HCT116 (cell line): ENCODE results near the gene CRTC3. TPM values are rescaled to one million over a fixed set of nuclear protein-coding genes. Genes with fewer than 3 reads are reported as not detected.

Source experiments
- ATAC-seq: fragments of 200-7000 bp; cut with Tn5 transposase; 2 replicates; pipeline ENCODE4 v1.9.1; 2020; ENCODE audit warnings: mild to moderate bottlenecking, moderate library complexity
- BruUV-seq: library from RNA; stranded (reverse); fragments of 400-500 nt; replicated peaks from 2 replicates; lab custom pipeline; 2021; lab: Mats Ljungman, UMichigan
- CTCF ChIA-PET: fragments of 300-600 bp; sonication (Branson Sonifier 250); formaldehyde crosslinking; loops from one replicate; lab custom pipeline; 2021; ENCODE audit warnings: antibody characterized with exemption; lab: Charles Lee
- POLR2A ChIA-PET: fragments of 300-600, 350-600 bp; sonication (Branson Sonifier 250); formaldehyde crosslinking; loops from one replicate; lab custom pipeline; 2021; ENCODE audit warnings: antibody characterized with exemption; lab: Charles Lee
- RAD21 ChIA-PET, 2 experiments: fragments of 300-600 bp; sonication (Branson Sonifier 250); formaldehyde crosslinking; loops; one replicate each; lab custom pipeline; 2023; ENCODE audit warnings: low total read pairs in 2 of 2; ENCODE audit not compliant: uncharacterized antibody in 2 of 2, unreplicated experiment in 2 of 2, low non-redundant PET in 1 of 2; lab: Charles Lee
- DNase-seq: peaks from one replicate; pipeline ENCODE4 v3.0.0-alpha.2; 2010; ENCODE audit warnings: low read depth, low spot score
- H2AFZ ChIP-seq: fragments of 200-600 bp; shearing (Covaris generic), sonication (generic); 2 replicates; pipeline ENCODE4 v1.6.1; 2017; ENCODE audit warnings: low read depth, mixed run types, mixed read lengths, antibody characterized with exemption, low read length; ENCODE audit not compliant: poor library complexity, severe bottlenecking
- H3K27ac ChIP-seq: 2 replicates; pipeline ENCODE4 v1.5.1; 2012; ENCODE audit warnings: low read depth, low read length
- H3K27me3 ChIP-seq: fragments of 200-600 bp; sonication (generic); 2 replicates; pipeline ENCODE4 v1.6.1; 2016; ENCODE audit warnings: mixed run types, low read length, mixed read lengths; ENCODE audit not compliant: insufficient read depth
- H3K36me3 ChIP-seq, 2 experiments: fragments of 200-500 bp in 1 of 2; fragments of 200-600 bp in 1 of 2; sonication (Bioruptor generic) in 1 of 2; sonication (generic) in 1 of 2; 2 replicates each; pipeline versions ENCODE4 v1.5.1 to v1.6.1; 2014 to 2016; ENCODE audit warnings: low read length in 2 of 2, inconsistent platforms in 1 of 2, mixed read lengths in 1 of 2, mixed run types in 1 of 2; ENCODE audit not compliant: insufficient read depth in 2 of 2, control insufficient read depth in 1 of 2
- H3K4me1 ChIP-seq, 2 experiments: fragments of 200-600 bp in 1 of 2; sonication (generic) in 1 of 2; 2 replicates each; pipeline versions ENCODE4 v1.5.1 to v1.6.1; 2012 to 2017; ENCODE audit warnings: low read length in 2 of 2, inconsistent platforms in 1 of 2, mild to moderate bottlenecking in 1 of 2, mixed read lengths in 1 of 2, mixed run types in 1 of 2, moderate library complexity in 1 of 2; ENCODE audit not compliant: insufficient read depth in 2 of 2, control insufficient read depth in 1 of 2
- H3K4me2 ChIP-seq: fragments of 200-600 bp; sonication (generic); 2 replicates; pipeline ENCODE4 v1.6.1; 2017; ENCODE audit warnings: mixed run types, low read length, mixed read lengths
- H3K4me3 ChIP-seq, 2 experiments: fragments of 200-600 bp in 1 of 2; sonication (generic) in 1 of 2; replicated peaks in 1 of 2; 2 replicates each; pipeline ENCODE4 v1.5.1; 2011 to 2016; ENCODE audit warnings: low read length in 2 of 2, control low read depth in 1 of 2, low read depth in 1 of 2, mild to moderate bottlenecking in 1 of 2, mixed read lengths in 1 of 2, mixed run types in 1 of 2
- H3K79me2 ChIP-seq: fragments of 200-600 bp; sonication (generic); 2 replicates; pipeline ENCODE4 v1.6.1; 2017; ENCODE audit warnings: mild to moderate bottlenecking, mixed run types, low read length, moderate library complexity, mixed read lengths; ENCODE audit not compliant: insufficient read depth
- H3K9ac ChIP-seq: fragments of 200-600 bp; sonication (generic); 2 replicates; pipeline ENCODE4 v1.6.1; 2016; ENCODE audit warnings: low read length, mixed read lengths
- H3K9me2 ChIP-seq: fragments of 200-600 bp; sonication (generic), shearing (Covaris generic); 2 replicates; pipeline ENCODE4 v1.6.1; 2017; ENCODE audit warnings: mixed run types, mild to moderate bottlenecking, moderate library complexity; ENCODE audit not compliant: insufficient read depth
- H3K9me3 ChIP-seq, 2 experiments: fragments of 200-500 bp in 1 of 2; fragments of 200-600 bp in 1 of 2; sonication (Bioruptor generic) in 1 of 2; sonication (generic) in 1 of 2; 2 replicates each; pipeline ENCODE4 v1.6.1; 2014 to 2017; ENCODE audit warnings: low read length in 2 of 2, mixed read lengths in 2 of 2, inconsistent platforms in 1 of 2, low read depth in 1 of 2, mild to moderate bottlenecking in 1 of 2, mixed run types in 1 of 2, moderate library complexity in 1 of 2; ENCODE audit not compliant: control insufficient read depth in 1 of 2, insufficient read depth in 1 of 2
- H4K20me1 ChIP-seq: fragments of 200-600 bp; sonication (generic), shearing (Covaris generic); 2 replicates; pipeline ENCODE4 v1.6.1; 2017; ENCODE audit warnings: mixed run types, mild to moderate bottlenecking, moderate library complexity; ENCODE audit not compliant: insufficient read depth
- CBX3 ChIP-seq: IDR thresholded peaks from 2 replicates; pipeline ENCODE4 v1.6.1; 2012; ENCODE audit warnings: low read depth
- CEBPB ChIP-seq: IDR thresholded peaks from 2 replicates; pipeline ENCODE4 v1.6.1; 2012; ENCODE audit warnings: low read depth
- EGR1 ChIP-seq: IDR thresholded peaks from 2 replicates; pipeline ENCODE4 v1.6.1; 2012; ENCODE audit warnings: low read depth
- ELF1 ChIP-seq: IDR thresholded peaks from 2 replicates; pipeline ENCODE4 v1.6.1; 2012; ENCODE audit warnings: low read depth, borderline replicate concordance
- EZH2 ChIP-seq: fragments of 200-600 bp; sonication (generic); IDR thresholded peaks from 2 replicates; pipeline ENCODE4 v1.6.1; 2017; ENCODE audit warnings: antibody characterized with exemption, mixed run types
- EZH2phosphoT487 ChIP-seq: fragments of 200-600 bp; IDR thresholded peaks from 2 replicates; pipeline ENCODE4 v1.6.1; 2018; ENCODE audit warnings: antibody characterized with exemption, borderline replicate concordance
- RAD21 ChIP-seq: IDR thresholded peaks from 2 replicates; pipeline ENCODE4 v1.6.1; 2012; ENCODE audit warnings: low read depth, mild to moderate bottlenecking
- SP1 ChIP-seq: IDR thresholded peaks from 2 replicates; pipeline ENCODE4 v1.6.1; 2012; ENCODE audit warnings: low read depth
- SRF ChIP-seq: IDR thresholded peaks from 2 replicates; pipeline ENCODE4 v1.6.1; 2012; ENCODE audit warnings: low read depth
- YY1 ChIP-seq: IDR thresholded peaks from 2 replicates; pipeline ENCODE4 v1.6.1; 2011; ENCODE audit warnings: low read length, low read depth, moderate library complexity, mild to moderate bottlenecking; ENCODE audit not compliant: insufficient replicate concordance; ENCODE audit errors: extremely low read depth
- ZFX ChIP-seq: fragments of 450-650 bp; IDR thresholded peaks from 2 replicates; pipeline ENCODE4 v1.6.1; 2017
- ZNF274 ChIP-seq: fragments of 200-500 bp; sonication (Bioruptor generic); IDR thresholded peaks from 2 replicates; pipeline ENCODE4 v1.6.1; 2014; ENCODE audit warnings: mild to moderate bottlenecking, low read depth, low read length, inconsistent platforms
- intact Hi-C: fragments of 100-400 bp; cut with micrococcal nuclease; formaldehyde crosslinking; loops from 2 replicates; pipeline ENCODE4 v1.10.0; 2022
- total RNA-seq: library from RNA; stranded (reverse); gene quantifications from one replicate; pipeline ENCODE4 v1.2.1, GENCODE V29; 2021; ENCODE audit not compliant: unreplicated experiment
- TF ChIP-seq, protein P1 (sequence below): IDR thresholded peaks from 2 replicates; pipeline ENCODE4 v1.6.1; 2012
- TF ChIP-seq, protein P2 (sequence below): IDR thresholded peaks from 2 replicates; pipeline ENCODE4 v1.6.1; 2012; ENCODE audit warnings: low read depth
- TF ChIP-seq, protein P3 (sequence below): IDR thresholded peaks from 2 replicates; pipeline ENCODE4 v1.6.1; 2011; ENCODE audit warnings: mild to moderate bottlenecking, low read length, moderate library complexity; ENCODE audit not compliant: insufficient replicate concordance; ENCODE audit errors: extremely low read depth
- TF ChIP-seq, protein P4 (sequence below), 3 experiments: fragments of 200-600 bp in 1 of 3; sonication (generic) in 1 of 3; IDR thresholded peaks in 2 of 3; conservative IDR thresholded peaks in 1 of 3; 2 replicates each; pipeline ENCODE4 v1.5.1; 2012 to 2017; ENCODE audit warnings: low read depth in 2 of 3, low read length in 2 of 3, antibody characterized with exemption in 1 of 3, borderline replicate concordance in 1 of 3, control low read depth in 1 of 3, mild to moderate bottlenecking in 1 of 3, mixed read lengths in 1 of 3, mixed run types in 1 of 3, moderate library complexity in 1 of 3; ENCODE audit not compliant: insufficient read depth in 1 of 3

The CRTC3 gene
- total RNA-seq, 1 experiment from 2014 or later = 20.7 TPM

DNA sequence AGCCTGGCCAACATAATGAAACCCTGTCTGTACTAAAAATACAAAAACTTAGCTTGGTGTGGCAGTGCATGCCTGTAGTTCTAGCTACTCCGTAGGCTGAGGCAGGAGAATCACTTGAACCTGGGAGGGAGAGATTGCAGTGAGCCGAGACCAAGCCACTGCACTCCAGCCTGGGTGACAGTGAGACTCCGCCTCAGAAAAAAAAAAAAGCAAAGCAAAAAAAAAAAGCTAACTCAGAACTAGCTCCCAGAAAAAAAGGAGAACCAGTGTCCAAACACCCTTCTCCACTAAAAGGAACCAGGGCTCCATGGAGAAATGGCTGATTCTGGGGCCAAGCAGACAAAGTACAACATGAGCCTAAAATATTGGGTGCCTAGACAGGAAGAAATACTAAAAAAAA, 16.7 kb upstream of the CRTC3 start:
- H3K4me3 ChIP-seq = no peak overlapping the region
- CTCF ChIA-PET = no interaction called here
- H3K4me2 ChIP-seq = no peak overlapping the region
- H3K36me3 ChIP-seq = no peaks in the 10 kb centered on the region
- RAD21 ChIA-PET = interaction anchor here in 1 of 2 experiments (0.5 kb wide), 1 partner anchor 10 kb away, joined by 4 read pairs; no protein-coding TSS in a partner anchor
- H4K20me1 ChIP-seq = no peaks in the 10 kb centered on the region
- TF ChIP-seq RAD21 (no peak), SRF (no peak), CEBPB (no peak), CBX3 (no peak), SP1 (no peak), EZH2 (no peak), YY1 (no peak), ZFX (no peak), EGR1 (no peak), ELF1 (no peak), ZNF274 (no peak), EZH2phosphoT487 (no peak)
- TF ChIP-seq, protein P1, sequence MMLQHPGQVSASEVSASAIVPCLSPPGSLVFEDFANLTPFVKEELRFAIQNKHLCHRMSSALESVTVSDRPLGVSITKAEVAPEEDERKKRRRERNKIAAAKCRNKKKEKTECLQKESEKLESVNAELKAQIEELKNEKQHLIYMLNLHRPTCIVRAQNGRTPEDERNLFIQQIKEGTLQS = no peak
- TF ChIP-seq, protein P2, sequence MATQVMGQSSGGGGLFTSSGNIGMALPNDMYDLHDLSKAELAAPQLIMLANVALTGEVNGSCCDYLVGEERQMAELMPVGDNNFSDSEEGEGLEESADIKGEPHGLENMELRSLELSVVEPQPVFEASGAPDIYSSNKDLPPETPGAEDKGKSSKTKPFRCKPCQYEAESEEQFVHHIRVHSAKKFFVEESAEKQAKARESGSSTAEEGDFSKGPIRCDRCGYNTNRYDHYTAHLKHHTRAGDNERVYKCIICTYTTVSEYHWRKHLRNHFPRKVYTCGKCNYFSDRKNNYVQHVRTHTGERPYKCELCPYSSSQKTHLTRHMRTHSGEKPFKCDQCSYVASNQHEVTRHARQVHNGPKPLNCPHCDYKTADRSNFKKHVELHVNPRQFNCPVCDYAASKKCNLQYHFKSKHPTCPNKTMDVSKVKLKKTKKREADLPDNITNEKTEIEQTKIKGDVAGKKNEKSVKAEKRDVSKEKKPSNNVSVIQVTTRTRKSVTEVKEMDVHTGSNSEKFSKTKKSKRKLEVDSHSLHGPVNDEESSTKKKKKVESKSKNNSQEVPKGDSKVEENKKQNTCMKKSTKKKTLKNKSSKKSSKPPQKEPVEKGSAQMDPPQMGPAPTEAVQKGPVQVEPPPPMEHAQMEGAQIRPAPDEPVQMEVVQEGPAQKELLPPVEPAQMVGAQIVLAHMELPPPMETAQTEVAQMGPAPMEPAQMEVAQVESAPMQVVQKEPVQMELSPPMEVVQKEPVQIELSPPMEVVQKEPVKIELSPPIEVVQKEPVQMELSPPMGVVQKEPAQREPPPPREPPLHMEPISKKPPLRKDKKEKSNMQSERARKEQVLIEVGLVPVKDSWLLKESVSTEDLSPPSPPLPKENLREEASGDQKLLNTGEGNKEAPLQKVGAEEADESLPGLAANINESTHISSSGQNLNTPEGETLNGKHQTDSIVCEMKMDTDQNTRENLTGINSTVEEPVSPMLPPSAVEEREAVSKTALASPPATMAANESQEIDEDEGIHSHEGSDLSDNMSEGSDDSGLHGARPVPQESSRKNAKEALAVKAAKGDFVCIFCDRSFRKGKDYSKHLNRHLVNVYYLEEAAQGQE = no peak
- TF ChIP-seq, protein P3, sequence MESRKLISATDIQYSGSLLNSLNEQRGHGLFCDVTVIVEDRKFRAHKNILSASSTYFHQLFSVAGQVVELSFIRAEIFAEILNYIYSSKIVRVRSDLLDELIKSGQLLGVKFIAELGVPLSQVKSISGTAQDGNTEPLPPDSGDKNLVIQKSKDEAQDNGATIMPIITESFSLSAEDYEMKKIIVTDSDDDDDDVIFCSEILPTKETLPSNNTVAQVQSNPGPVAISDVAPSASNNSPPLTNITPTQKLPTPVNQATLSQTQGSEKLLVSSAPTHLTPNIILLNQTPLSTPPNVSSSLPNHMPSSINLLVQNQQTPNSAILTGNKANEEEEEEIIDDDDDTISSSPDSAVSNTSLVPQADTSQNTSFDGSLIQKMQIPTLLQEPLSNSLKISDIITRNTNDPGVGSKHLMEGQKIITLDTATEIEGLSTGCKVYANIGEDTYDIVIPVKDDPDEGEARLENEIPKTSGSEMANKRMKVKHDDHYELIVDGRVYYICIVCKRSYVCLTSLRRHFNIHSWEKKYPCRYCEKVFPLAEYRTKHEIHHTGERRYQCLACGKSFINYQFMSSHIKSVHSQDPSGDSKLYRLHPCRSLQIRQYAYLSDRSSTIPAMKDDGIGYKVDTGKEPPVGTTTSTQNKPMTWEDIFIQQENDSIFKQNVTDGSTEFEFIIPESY = no peak
- TF ChIP-seq, protein P4, sequence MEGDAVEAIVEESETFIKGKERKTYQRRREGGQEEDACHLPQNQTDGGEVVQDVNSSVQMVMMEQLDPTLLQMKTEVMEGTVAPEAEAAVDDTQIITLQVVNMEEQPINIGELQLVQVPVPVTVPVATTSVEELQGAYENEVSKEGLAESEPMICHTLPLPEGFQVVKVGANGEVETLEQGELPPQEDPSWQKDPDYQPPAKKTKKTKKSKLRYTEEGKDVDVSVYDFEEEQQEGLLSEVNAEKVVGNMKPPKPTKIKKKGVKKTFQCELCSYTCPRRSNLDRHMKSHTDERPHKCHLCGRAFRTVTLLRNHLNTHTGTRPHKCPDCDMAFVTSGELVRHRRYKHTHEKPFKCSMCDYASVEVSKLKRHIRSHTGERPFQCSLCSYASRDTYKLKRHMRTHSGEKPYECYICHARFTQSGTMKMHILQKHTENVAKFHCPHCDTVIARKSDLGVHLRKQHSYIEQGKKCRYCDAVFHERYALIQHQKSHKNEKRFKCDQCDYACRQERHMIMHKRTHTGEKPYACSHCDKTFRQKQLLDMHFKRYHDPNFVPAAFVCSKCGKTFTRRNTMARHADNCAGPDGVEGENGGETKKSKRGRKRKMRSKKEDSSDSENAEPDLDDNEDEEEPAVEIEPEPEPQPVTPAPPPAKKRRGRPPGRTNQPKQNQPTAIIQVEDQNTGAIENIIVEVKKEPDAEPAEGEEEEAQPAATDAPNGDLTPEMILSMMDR (IDR thresholded peaks at IDR 0.05 in 2 of 3, conservative IDR thresholded peaks at IDR 0.05 in 1 of 3; ENCODE audit: borderline replicate concordance in 1 of 3, insufficient read depth in 1 of 3, low read depth in 2 of 3, low read length in 2 of 3) = no peak
- TF ChIP-seq, all 23 proteins: peak for 0
- Histone ChIP-seq H2AFZ (no peak overlapping the region), H3K27ac (no peak overlapping the region), H3K79me2 (no peaks in the 10 kb centered on the region), H3K9ac (no peak overlapping the region), H3K9me2 (no peaks in the 10 kb centered on the region), H3K27me3 (no peaks in the 10 kb centered on the region), H3K4me1 (peaks cover 0 to 2% of the 10 kb centered on the region in 2 experiments; a peak in 1 of 4 replicates), H3K9me3 (no peaks in the 10 kb centered on the region)
- ATAC-seq = no peak
- no TSS peak for BruUV-seq
- DNase-seq = no peak
- intact Hi-C loops = no loop called here
- POLR2A ChIA-PET = no interaction called here
